Muscle layer of duodenum (tissue), 2 donors: ENCODE results near the gene SPATA20.

ENCODE experiments used
- H3K27ac ChIP-seq: one replicate; pipeline ENCODE4 v1.7.0; 2013; ENCODE audit warnings: mild to moderate bottlenecking, low read length
- H3K27me3 ChIP-seq: one replicate; pipeline ENCODE4 v1.7.0; 2013; ENCODE audit warnings: low read depth, mild to moderate bottlenecking, control low read depth, low read length
- H3K36me3 ChIP-seq, 2 donors: one replicate each; pipeline ENCODE4 v1.7.0; 2013; ENCODE audit warnings: low read length in 2 of 2, control low read depth in 1 of 2, mild to moderate bottlenecking in 1 of 2; ENCODE audit not compliant: insufficient read depth in 2 of 2, control insufficient read depth in 1 of 2
- H3K4me1 ChIP-seq, 2 donors: one replicate each; pipeline ENCODE4 v1.7.0; 2013; ENCODE audit warnings: low read length in 2 of 2, mild to moderate bottlenecking in 2 of 2, control low read depth in 1 of 2, moderate library complexity in 1 of 2; ENCODE audit not compliant: insufficient read depth in 2 of 2, control insufficient read depth in 1 of 2
- H3K4me3 ChIP-seq, 2 donors: one replicate each; pipeline ENCODE4 v1.7.0; 2013; ENCODE audit warnings: low read length in 2 of 2, low read depth in 1 of 2, mild to moderate bottlenecking in 1 of 2
- H3K9me3 ChIP-seq, 2 donors: one replicate each; pipeline ENCODE4 v1.7.0; 2013; ENCODE audit warnings: low read length in 2 of 2, control low read depth in 1 of 2, mild to moderate bottlenecking in 1 of 2; ENCODE audit not compliant: control insufficient read depth in 1 of 2
- donor health status: healthy.

SPATA20 gene

DNA sequence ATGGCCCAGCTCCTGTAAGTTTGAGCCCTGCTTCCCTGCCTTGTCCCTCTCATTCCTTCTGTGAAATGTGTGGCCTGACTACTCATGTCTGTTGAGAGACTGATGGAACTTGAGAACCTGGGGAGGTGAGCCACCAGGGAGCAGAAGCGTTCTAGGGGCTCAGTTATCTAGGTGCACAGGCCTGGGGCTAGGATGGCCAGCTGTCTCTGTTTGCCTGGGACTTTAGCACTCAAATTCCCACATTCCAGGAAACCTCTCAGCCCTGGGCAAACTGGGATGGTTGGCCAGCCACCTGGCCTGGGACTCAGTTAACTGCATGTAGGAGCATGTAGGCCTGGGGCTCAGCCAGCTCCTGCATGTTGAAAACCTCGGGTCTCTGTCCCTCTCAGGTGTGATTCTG lies 23.8 kb upstream of the SPATA20 start:
- H3K4me1 ChIP-seq = no peaks in the 10 kb centered on the region
- H3K27me3 ChIP-seq = no peaks in the 10 kb centered on the region
- H3K4me3 ChIP-seq = no peak overlapping the region
- H3K27ac ChIP-seq = no peak overlapping the region
- no peaks in the 10 kb centered on the region for H3K36me3 ChIP-seq
- no peaks in the 10 kb centered on the region for H3K9me3 ChIP-seq

- H3K36me3 ChIP-seq = no peaks in the 10 kb centered on the region
- no peak overlapping the region for H3K27ac ChIP-seq
- H3K27me3 ChIP-seq = no peaks in the 10 kb centered on the region
- H3K9me3 ChIP-seq = no peaks in the 10 kb centered on the region
- H3K4me1 ChIP-seq = no peaks in the 10 kb centered on the region
- no peak overlapping the region for H3K4me3 ChIP-seq
These were observed 22.1 kb upstream of the SPATA20 start for GRCh38 chr17:50524838-50525237.

DNA sequence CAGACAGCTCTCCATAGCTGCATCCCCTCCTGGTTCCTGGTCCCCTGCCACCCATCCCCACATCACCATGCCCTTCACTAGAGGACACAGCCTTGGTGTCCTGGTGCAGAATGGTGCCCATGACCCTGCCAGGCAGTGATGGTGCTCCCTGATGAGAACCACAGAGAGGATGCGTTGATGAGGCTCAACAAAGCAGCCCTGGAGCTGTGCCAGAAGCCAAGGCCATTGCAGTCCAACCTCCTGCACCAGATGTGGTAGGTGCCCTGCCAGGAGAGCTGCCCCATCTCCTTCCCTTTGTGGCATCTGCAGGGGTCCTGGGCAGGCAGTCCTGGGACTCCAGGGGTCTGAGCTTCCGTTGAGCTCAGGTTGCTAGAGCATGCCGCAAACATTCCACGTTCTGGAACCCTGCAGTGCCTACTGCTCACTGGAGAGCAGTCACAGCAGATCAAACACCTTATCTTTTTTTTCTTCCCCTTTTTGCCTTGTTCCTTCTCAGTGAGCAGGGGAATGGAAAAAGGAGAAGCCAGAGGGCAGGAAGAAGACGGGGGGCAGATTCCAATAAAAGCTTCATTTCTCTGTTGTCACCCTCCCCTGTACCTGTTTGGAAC lies 19.7 kb upstream of the SPATA20 start:
- H3K27me3 ChIP-seq = peaks cover 6% of the 10 kb centered on the region
- H3K27ac ChIP-seq = no peak overlapping the region
- no peaks in the 10 kb centered on the region for H3K9me3 ChIP-seq
- no peak overlapping the region for H3K4me3 ChIP-seq
- H3K36me3 ChIP-seq = no peaks in the 10 kb centered on the region
- peaks cover 1 to 4% of the 10 kb centered on the region in 2 donors for H3K4me1 ChIP-seq

DNA sequence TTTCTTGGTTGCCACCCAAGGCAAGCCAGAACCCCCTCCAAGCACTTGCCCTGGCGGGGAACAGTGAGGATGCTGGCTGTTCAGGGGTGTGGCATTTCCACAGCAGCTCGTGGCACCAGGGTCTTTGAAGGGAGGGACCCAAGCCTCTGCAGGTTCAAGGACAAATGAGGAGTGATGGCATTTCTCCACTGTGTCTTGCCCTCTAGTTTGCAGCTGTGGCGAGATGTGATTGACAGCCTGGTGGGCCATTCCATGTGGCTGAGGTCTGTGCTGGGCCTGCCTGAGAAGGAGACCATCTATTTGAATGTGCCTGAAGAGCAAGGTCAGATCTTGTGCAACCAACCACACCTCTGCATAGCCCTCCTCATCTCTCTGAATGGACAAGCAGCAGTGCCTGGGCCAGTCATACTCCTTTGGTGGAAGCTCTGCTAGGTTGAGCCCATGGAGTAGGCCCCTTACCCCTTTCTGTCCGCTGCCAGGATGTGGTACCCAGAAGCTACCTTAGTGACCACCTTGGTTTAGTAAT lies 19.0 kb upstream of the SPATA20 start:
- no peaks in the 10 kb centered on the region for H3K9me3 ChIP-seq
- H3K4me1 ChIP-seq = peaks cover 4 to 9% of the 10 kb centered on the region in 2 donors
- H3K36me3 ChIP-seq = no peaks in the 10 kb centered on the region

DNA sequence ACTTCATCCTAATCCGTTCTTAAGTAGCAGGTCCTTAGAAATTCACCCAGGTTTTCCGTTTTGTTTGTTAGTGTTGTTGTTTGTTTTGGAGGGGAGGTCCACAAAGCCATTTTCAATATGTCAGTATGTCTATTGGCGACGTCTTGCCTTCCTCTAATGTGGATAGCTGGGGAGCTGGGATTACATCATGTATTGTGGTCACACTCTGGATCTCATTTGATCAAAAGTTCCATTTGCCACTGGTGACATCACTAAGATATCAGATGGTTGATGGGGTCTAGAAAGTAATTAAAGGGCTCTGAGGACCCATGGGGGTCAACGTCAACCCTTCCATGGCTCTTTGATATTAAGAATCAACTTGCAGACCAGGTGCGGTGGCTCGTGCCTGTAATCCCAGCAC lies 17.1 kb upstream of the SPATA20 start:
- H3K27ac ChIP-seq = no peak overlapping the region
- H3K9me3 ChIP-seq = no peaks in the 10 kb centered on the region
- H3K4me3 ChIP-seq = no peak overlapping the region
- H3K36me3 ChIP-seq = no peaks in the 10 kb centered on the region
- H3K4me1 ChIP-seq = peaks cover 10 to 23% of the 10 kb centered on the region in 2 donors
- peaks cover 11% of the 10 kb centered on the region for H3K27me3 ChIP-seq

More for the DNA sequence above, 19.0 kb upstream of the SPATA20 start:
- Histone ChIP-seq H3K27me3 (peaks cover 7% of the 10 kb centered on the region), H3K27ac (no peak overlapping the region), H3K4me3 (no peak overlapping the region)

DNA sequence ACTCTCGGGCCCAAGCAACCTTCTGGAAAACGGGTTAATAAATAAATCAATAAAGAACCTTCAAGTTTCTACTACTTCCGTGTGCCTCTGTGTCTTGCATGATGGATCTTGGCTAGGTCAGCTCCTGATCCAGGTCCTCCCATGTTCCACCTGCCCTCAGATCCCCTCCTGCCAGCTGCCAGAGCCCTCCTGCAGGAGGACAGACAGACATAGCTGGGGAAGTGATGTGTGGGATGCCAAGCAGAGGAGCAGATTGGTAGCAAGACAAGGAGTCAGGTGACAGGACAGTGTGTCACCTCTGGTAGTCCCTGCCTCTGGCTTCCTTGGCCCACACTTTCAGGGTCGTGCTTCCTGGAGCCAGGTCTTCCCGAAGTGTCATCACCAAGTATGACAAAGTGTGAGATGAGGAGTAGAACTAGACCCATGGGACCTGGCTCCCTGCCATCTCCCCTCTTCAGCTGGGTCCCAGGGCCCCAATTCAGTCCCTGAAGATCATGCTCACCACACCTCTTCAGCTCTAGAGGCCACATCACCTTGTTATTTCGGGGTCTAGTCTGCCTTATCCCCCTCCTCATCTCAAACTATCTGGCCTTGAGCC lies 15.4 kb upstream of the SPATA20 start:
- no peaks in the 10 kb centered on the region for H3K9me3 ChIP-seq
- H3K4me3 ChIP-seq = no peak overlapping the region
- H3K4me1 ChIP-seq = peaks cover 10 to 23% of the 10 kb centered on the region in 2 donors
- H3K36me3 ChIP-seq = no peaks in the 10 kb centered on the region
- no peak overlapping the region for H3K27ac ChIP-seq
- peaks cover 11% of the 10 kb centered on the region for H3K27me3 ChIP-seq

GRCh38 chr17:50532452-50533024 lies 14.4 kb upstream of the SPATA20 start, which contains the start of gene EPN3:
TSS of gene EPN3 (plus strand) at chr17:50532735. CDS start at chr17:50536557, 3,822 bp downstream.
- no peak within 1 kb of the TSS for H3K27ac ChIP-seq
- H3K4me3 ChIP-seq = peak within 1 kb of the TSS; percentile 35 to 48
- H3K27me3 ChIP-seq = peaks cover 11% of the 10 kb centered on the region
- no peaks in the 10 kb centered on the region for H3K9me3 ChIP-seq
- peaks cover 10 to 23% of the 10 kb centered on the region in 2 donors for H3K4me1 ChIP-seq
- H3K36me3 ChIP-seq = no peaks in the 10 kb centered on the region

- Histone ChIP-seq H3K4me3 (peak overlapping the region; percentile 35 to 48), H3K27ac (no peak overlapping the region)
These were observed 13.8 kb upstream of the SPATA20 start for GRCh38 chr17:50533185-50533584.

GRCh38 chr17:50533720-50534148 lies 13.2 kb upstream of the SPATA20 start:
- H3K9me3 ChIP-seq = no peaks in the 10 kb centered on the region
- peak overlapping the region; percentile 51 for H3K27ac ChIP-seq
- H3K27me3 ChIP-seq = peaks cover 11% of the 10 kb centered on the region
- H3K4me1 ChIP-seq = peaks cover 10 to 23% of the 10 kb centered on the region in 2 donors
- no peaks in the 10 kb centered on the region for H3K36me3 ChIP-seq
- H3K4me3 ChIP-seq = peak overlapping the region; percentile 35 to 48

More at GRCh38 chr17:50533185-50533584, 13.8 kb upstream of the SPATA20 start:
- Histone ChIP-seq H3K27me3 (peaks cover 11% of the 10 kb centered on the region), H3K4me1 (peaks cover 10 to 23% of the 10 kb centered on the region in 2 donors), H3K36me3 (no peaks in the 10 kb centered on the region), H3K9me3 (no peaks in the 10 kb centered on the region)

DNA sequence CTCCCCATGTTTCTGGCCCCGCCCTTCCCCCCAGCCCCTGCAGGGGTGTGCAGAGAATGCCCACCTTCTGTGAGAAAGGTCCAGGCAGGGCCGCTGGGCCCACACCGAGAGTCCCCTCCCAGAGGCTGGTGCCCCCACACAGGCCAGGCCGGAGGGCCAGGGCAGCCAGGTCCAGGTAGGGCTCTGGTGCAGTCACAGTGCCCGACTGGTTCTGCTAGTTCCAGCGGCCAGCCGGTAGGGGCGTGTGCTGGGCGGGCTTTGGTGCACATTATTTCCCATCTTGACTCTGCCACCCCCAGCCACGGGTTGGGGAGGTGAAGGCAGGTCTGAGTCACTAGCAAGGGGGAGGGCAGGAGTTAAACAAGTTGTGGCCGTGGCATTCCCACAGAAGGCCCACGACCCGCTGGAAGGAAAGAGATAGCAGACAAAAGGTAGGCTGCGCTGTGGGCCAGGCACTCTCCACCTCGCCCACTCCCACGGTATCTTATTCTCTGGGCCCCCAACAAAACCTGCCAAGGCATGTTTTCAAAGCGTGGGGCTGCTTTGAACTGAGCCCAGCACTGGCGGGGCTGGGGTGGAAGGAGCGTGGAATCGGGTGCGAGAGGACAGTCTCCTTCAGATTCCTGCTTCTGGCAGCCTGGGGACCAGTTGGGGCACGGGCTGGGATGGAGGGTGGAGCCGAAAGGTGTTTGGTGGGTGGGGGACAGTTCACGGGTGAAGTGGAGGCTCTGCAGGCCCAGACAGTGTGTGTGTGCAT lies 12.6 kb upstream of the SPATA20 start:
- no peaks in the 10 kb centered on the region for H3K9me3 ChIP-seq
- peak overlapping the region; percentile 35 to 48 for H3K4me3 ChIP-seq
- no peaks in the 10 kb centered on the region for H3K36me3 ChIP-seq
- H3K4me1 ChIP-seq = peaks cover 10 to 23% of the 10 kb centered on the region in 2 donors
- peak overlapping the region; percentile 51 for H3K27ac ChIP-seq
- H3K27me3 ChIP-seq = peaks cover 11% of the 10 kb centered on the region

DNA sequence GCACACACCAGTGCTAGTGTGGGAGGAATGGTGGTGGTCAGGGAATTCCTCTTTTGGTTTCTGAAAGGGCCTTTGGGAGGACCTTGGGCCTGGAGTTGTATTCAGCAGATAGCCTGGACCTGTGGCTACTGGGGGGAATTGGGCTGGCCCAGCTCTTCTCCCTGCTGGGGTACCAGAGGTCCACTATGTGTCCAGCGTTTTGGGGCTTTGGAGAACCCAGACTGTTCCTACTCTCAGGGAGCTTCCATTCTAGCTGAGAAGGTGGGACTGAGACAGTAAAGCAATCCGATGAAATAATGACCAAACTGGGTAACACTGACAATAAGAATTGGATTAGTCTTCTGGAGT lies 12.0 kb upstream of the SPATA20 start:
- H3K36me3 ChIP-seq = no peaks in the 10 kb centered on the region
- H3K4me3 ChIP-seq = no peak overlapping the region
- peaks cover 11% of the 10 kb centered on the region for H3K27me3 ChIP-seq
- H3K4me1 ChIP-seq = peaks cover 10 to 23% of the 10 kb centered on the region in 2 donors
- H3K9me3 ChIP-seq = no peaks in the 10 kb centered on the region
- peak overlapping the region; percentile 51 for H3K27ac ChIP-seq
